Mammary epithelial cell (primary cell): Measurements from ENCODE around the gene HBG2.

ENCODE experiments used
- CTCF ChIP-seq, 2 donors: IDR thresholded peaks in 1 of 2; conservative IDR thresholded peaks in 1 of 2; 2 replicates each; pipeline ENCODE4 v1.5.1; 2011 to 2012; ENCODE audit warnings: inconsistent platforms in 2 of 2, low read length in 2 of 2, mild to moderate bottlenecking in 2 of 2, control low read depth in 1 of 2, low read depth in 1 of 2; ENCODE audit not compliant: insufficient read depth in 1 of 2; ENCODE audit errors: extremely low read depth in 1 of 2
- EZH2 ChIP-seq: IDR thresholded peaks from 2 replicates; pipeline ENCODE4 v1.6.1; 2012; ENCODE audit warnings: low read length, inconsistent platforms, borderline replicate concordance

- TF ChIP-seq CTCF (conservative IDR thresholded peaks at IDR 0.05 in 1 of 2, IDR thresholded peaks at IDR 0.05 in 1 of 2; ENCODE audit: extremely low read depth in 1 of 2, insufficient read depth in 1 of 2, low read depth in 1 of 2, low read length in 2 of 2) (no peak), EZH2 (no peak)
Observed at GRCh38 chr11:5289696-5290095, 35.1 kb upstream of the HBG2 start.
